ENCODE measurements around the gene JAG1.

Gene JAG1

DNA sequence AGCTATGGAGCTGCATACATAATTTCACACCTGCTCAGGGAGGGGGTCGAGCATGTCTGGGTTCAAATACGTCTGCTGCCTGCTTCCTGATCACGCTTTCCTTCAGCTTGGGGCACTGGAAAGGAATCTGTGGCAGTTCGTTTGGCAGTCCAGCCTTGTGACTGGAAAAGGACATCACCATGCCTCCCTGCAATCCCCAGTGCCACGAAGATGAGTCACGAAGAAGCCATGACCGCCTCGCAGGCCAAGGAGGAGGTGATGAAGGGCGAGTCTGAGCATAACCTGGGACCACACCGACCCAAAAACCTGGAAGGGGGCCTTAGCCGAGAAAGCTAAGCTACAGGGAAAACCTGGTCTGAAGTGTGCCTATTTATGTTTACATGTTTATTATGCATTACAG, 13.1 kb downstream of the JAG1 start:
- Histone ChIP-seq H3K4me3 (ENCODE audit: low read length) (no peak overlapping the region), H2AFZ (ENCODE audit: low read depth, low read length) (no peak overlapping the region), H3K9me3 (ENCODE audit: low read length) (no peaks in the 10 kb centered on the region), H3K27me3 (ENCODE audit: insufficient read depth, low read length) (no peaks in the 10 kb centered on the region), H3K36me3 (ENCODE audit: insufficient read depth, low read length) (peaks cover 96% of the 10 kb centered on the region), H3K4me1 (ENCODE audit: insufficient read depth, low read length) (peaks cover 36% of the 10 kb centered on the region)

DNA sequence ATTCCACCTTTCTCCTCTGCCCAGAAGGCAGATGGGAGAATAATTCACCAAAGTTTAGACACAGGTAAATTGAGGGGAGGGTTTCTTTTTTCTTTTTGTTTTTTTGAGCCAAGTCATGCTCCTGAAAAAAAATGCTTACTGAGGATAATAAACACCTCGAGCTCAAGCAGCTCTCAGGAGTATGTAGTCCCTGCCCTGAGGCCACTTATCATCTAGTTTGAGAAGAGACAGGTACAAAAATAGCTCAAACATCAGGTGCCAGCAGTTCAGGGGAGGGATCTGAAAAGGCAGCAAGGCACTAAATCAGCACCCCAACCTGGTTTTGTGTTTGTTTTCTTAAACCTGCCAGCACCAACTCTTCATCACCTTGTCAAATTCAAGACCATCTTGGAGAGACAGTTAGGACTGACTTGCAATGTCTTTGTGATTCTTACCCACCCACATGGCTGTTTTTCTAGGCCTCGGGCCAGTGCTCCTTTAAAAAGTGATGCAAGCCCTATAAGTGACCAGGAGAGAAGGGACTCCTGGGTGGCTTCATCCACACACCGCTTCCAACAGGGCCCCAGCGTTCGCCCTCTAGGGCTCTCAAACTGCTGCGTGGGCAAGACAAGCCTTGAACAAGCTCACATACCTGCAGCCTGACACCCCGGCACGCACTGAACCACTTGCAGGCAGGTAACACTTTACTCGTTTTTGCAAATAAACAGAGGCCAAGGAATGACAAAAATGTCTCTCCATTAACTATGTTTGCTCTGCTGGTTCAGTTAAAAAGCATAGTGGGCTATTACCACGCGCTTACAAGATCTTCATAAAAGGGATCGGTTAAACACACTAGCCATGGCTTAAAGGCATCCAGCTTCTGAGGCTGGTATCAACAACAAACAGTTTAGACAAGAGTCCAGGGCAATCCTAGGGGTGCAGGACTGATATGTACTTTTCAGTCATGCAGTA, 13.9 kb downstream of the JAG1 start:
- Histone ChIP-seq H3K4me1 (ENCODE audit: insufficient read depth, low read length) (peaks cover 36% of the 10 kb centered on the region), H3K36me3 (ENCODE audit: insufficient read depth, low read length) (peaks cover 96% of the 10 kb centered on the region), H3K27me3 (ENCODE audit: insufficient read depth, low read length) (no peaks in the 10 kb centered on the region), H2AFZ (ENCODE audit: low read depth, low read length) (no peak overlapping the region), H3K9me3 (ENCODE audit: low read length) (no peaks in the 10 kb centered on the region), H3K4me3 (ENCODE audit: low read length) (no peak overlapping the region)

DNA sequence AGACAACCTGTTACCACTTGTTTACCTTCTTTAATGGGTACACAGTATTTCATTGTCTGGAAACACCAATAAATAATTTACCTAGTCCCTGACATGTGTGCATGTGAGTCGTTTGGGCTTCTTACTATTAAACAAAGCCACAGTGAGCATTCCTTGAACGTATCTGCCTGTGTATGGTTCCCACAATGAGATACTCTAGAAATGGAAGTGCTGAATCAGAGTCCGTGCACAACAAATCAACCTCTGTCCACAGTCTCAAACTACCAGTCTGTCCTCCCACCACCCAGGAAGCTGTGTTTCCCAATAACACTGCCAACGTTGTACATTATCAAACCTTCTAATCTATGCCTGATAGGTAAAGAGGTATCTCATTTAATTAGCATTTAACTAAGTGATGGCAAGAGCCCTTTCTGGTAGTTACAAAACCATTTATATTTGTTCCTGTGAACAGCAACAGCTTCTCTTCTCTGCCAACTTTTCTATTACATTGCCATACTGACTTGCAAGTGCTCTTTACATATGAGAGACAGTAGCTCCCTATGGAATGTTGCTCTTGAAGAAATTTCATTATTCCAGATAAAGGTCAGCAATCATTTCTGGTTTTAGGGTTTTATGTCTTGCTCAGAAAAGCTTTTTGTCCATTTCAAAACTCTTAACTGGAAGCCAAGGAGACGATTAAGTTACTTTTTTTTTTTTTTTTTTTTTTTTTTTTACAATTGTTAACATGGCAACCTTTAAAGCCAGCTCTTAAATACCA, 14.7 kb downstream of the JAG1 start:
- Histone ChIP-seq H3K4me3 (ENCODE audit: low read length) (no peak overlapping the region), H3K4me1 (ENCODE audit: insufficient read depth, low read length) (peaks cover 37% of the 10 kb centered on the region), H3K27me3 (ENCODE audit: insufficient read depth, low read length) (no peaks in the 10 kb centered on the region), H2AFZ (ENCODE audit: low read depth, low read length) (no peak overlapping the region), H3K9me3 (ENCODE audit: low read length) (no peaks in the 10 kb centered on the region), H3K36me3 (ENCODE audit: insufficient read depth, low read length) (peaks cover 100% of the 10 kb centered on the region)

DNA sequence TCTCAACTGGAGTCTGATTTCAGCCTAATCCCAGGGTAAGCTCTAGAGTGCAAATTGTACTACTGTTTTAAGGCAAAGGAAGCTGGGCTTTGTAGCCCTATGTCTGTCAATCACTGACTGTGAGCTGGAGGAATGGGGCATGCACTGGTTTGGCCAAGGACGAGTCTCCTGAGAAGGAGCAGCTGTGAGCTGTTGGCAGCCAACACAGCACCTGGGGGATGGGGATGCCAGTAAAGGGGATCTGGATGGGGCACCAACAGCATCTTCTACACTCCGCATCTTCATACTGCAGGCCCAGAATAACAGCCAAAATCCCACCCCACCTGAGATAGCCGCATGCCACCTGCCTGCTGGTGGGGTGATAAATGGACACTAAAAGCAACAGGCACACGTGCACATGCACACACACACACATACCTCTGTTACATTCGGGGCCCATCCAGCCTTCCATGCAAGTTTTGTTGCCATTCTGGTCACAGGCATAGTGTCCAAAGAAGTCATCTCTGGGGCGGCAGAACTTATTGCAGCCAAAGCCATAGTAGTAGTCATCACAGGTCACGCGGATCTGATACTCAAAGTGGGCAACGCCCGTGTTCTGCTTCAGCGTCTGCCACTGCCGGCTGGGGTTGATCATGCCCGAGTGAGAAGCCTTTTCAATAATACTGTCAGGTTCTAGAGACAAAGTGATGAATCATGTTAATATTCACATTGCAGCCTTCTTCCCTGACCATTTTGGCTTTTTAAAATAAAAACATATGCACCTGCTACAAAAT, 15.6 kb downstream of the JAG1 start:
- no peak overlapping the region for H3K4me3 ChIP-seq (ENCODE audit: low read length)
- H2AFZ ChIP-seq (ENCODE audit: low read depth, low read length) = no peak overlapping the region
- peaks cover 98% of the 10 kb centered on the region for H3K36me3 ChIP-seq (ENCODE audit: insufficient read depth, low read length)
- H3K9me3 ChIP-seq (ENCODE audit: low read length) = no peaks in the 10 kb centered on the region
- H3K4me1 ChIP-seq (ENCODE audit: insufficient read depth, low read length) = peaks cover 46% of the 10 kb centered on the region
- no peaks in the 10 kb centered on the region for H3K27me3 ChIP-seq (ENCODE audit: insufficient read depth, low read length)

DNA sequence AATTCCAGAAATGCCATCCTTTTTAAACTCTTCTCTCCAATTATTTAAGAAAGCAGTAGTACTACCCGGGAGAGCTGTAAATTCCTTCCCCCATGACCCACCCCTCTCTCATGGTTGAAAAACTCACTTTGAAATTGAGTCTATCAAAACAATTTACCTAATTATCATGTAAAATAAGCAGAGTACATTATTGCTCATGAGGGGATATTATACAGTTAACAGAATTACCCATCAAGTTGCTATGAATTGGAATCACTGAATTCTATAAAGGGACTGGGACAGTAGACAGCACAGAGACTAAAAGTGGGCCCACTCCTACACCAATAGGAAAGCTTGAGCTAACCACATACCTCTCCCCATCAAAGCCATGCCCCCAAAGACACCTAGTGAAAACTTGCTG, 16.3 kb downstream of the JAG1 start:
- H3K4me3 ChIP-seq (ENCODE audit: low read length) = no peak overlapping the region
- H3K4me1 ChIP-seq (ENCODE audit: insufficient read depth, low read length) = peaks cover 53% of the 10 kb centered on the region
- no peaks in the 10 kb centered on the region for H3K27me3 ChIP-seq (ENCODE audit: insufficient read depth, low read length)
- H3K36me3 ChIP-seq (ENCODE audit: insufficient read depth, low read length) = peaks cover 93% of the 10 kb centered on the region
- no peaks in the 10 kb centered on the region for H3K9me3 ChIP-seq (ENCODE audit: low read length)
- no peak overlapping the region for H2AFZ ChIP-seq (ENCODE audit: low read depth, low read length)

DNA sequence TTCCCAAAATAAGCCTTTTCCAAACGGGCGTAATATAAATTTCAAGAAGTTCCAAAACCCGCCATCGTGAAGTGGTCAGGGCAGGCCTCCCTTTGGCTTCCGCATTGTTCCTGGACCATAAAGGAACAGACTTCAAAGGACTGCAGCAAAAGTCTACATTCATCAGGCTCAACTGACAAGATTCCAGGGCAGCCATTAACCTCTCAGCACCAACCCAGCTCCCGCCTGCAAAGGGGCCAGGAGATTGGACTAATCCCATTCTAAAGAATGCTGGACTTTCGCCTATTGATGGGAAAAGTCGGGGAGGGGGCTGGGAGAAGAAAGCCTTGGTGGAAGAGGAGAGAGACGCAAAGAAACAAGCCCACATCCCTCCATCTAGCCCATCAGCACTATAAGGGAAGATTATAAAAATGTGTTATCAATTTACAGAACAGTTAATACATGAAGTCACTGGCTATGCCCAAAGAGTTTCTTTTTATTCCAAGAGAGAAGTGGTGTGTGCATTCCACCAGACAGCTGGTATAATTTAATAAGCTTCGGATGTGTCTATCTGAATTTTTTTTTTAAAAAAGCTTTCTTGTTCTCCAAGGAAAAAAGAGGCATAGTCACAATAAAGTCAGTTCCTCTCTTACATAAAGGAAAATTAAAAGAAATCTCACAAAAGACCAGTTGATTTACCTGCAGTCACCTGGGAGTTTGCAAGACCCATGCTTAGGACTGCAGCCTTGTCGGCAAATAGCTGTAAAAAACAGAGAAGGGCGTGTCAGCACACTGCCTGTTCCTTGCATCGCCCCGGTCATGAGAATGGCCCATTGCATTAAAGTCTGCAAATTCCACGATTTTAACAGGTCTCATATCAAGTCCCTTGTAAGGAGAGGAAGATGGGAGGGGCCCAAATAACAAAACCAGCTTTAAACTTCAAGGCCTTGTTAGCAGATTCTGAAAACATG, 17.8 kb downstream of the JAG1 start:
- Histone ChIP-seq H3K27me3 (ENCODE audit: insufficient read depth, low read length) (no peaks in the 10 kb centered on the region), H3K4me3 (ENCODE audit: low read length) (no peak overlapping the region), H3K36me3 (ENCODE audit: insufficient read depth, low read length) (peaks cover 92% of the 10 kb centered on the region), H2AFZ (ENCODE audit: low read depth, low read length) (no peak overlapping the region), H3K4me1 (ENCODE audit: insufficient read depth, low read length) (peaks cover 67% of the 10 kb centered on the region), H3K9me3 (ENCODE audit: low read length) (no peaks in the 10 kb centered on the region)

DNA sequence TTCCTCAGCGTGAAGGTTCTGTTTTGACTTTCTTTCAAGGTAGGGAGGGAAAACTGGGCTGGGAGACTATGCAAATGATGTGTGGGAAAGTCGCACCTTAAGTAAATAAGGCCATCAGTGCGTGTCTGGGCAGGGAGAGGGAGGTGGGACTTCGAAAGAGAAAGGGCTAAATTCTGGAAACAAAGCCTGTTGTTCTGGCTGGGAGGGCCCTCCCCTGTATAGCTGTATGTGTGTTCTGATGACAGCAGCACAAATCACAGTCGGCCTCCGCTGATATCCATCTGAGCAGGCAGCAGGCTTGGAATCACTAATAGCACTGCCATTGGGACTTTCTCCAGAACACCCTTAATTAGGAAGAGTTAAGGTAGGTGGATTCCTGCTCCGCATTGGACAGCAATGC, 19.2 kb downstream of the JAG1 start:
- no peak overlapping the region for H3K4me3 ChIP-seq (ENCODE audit: low read length)
- H2AFZ ChIP-seq (ENCODE audit: low read depth, low read length) = no peak overlapping the region
- H3K27me3 ChIP-seq (ENCODE audit: insufficient read depth, low read length) = no peaks in the 10 kb centered on the region
- H3K4me1 ChIP-seq (ENCODE audit: insufficient read depth, low read length) = peaks cover 81% of the 10 kb centered on the region
- H3K9me3 ChIP-seq (ENCODE audit: low read length) = no peaks in the 10 kb centered on the region
- peaks cover 83% of the 10 kb centered on the region for H3K36me3 ChIP-seq (ENCODE audit: insufficient read depth, low read length)

DNA sequence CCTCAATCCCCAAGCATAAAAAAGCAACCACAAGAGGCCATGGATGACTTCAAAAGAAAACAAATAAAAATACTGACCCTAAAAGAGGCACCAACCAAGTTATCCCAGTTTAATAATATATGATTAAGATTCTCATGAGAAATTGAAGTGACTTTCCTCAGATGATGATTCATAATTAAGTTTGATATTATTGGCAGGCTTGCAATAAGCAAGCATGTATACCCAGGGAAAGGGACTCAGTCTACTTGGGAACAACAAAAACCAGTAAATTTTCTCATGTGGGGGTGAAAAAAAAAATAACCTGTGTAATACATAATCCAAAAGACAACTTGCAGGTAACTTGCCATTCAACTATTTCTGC, 19.6 kb downstream of the JAG1 start:
- H3K36me3 ChIP-seq (ENCODE audit: insufficient read depth, low read length) = peaks cover 81% of the 10 kb centered on the region
- H3K9me3 ChIP-seq (ENCODE audit: low read length) = no peaks in the 10 kb centered on the region
- H3K4me3 ChIP-seq (ENCODE audit: low read length) = no peak overlapping the region
- H3K4me1 ChIP-seq (ENCODE audit: insufficient read depth, low read length) = peaks cover 85% of the 10 kb centered on the region
- H2AFZ ChIP-seq (ENCODE audit: low read depth, low read length) = no peak overlapping the region
- H3K27me3 ChIP-seq (ENCODE audit: insufficient read depth, low read length) = no peaks in the 10 kb centered on the region

DNA sequence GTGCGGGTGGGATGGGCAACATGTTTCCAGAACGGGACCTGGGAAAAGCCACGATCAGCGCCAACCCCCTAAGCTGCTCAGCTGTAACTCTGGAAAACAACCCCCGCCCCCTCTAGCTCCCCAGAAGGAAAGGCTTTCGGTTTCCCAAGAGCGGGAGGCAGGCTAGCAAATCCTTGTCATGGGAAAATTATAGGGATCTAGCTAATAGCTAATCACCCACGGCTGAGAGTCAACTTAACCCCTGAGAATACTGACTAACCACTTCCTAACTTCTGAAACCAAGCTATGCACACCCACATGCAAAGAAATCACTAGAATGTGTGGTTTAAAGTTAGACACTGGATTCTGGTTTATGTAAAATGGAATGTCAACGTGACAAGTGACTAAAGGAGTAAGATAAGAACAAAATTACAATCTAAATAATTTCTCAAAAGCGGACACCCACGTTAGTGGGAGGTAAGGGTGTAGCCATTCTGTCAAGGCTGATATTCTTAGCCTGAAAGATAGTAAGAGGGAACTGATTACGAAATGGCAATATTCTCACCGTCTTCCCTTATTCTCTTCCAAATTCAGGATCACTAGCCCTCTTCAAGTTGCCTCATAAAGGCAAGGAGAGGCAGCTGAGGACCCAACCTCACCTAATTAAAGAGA, 20.1 kb downstream of the JAG1 start:
- Histone ChIP-seq H3K27me3 (ENCODE audit: insufficient read depth, low read length) (no peaks in the 10 kb centered on the region), H3K36me3 (ENCODE audit: insufficient read depth, low read length) (peaks cover 81% of the 10 kb centered on the region), H3K4me3 (ENCODE audit: low read length) (no peak overlapping the region), H2AFZ (ENCODE audit: low read depth, low read length) (no peak overlapping the region), H3K4me1 (ENCODE audit: insufficient read depth, low read length) (peaks cover 90% of the 10 kb centered on the region), H3K9me3 (ENCODE audit: low read length) (no peaks in the 10 kb centered on the region)

DNA sequence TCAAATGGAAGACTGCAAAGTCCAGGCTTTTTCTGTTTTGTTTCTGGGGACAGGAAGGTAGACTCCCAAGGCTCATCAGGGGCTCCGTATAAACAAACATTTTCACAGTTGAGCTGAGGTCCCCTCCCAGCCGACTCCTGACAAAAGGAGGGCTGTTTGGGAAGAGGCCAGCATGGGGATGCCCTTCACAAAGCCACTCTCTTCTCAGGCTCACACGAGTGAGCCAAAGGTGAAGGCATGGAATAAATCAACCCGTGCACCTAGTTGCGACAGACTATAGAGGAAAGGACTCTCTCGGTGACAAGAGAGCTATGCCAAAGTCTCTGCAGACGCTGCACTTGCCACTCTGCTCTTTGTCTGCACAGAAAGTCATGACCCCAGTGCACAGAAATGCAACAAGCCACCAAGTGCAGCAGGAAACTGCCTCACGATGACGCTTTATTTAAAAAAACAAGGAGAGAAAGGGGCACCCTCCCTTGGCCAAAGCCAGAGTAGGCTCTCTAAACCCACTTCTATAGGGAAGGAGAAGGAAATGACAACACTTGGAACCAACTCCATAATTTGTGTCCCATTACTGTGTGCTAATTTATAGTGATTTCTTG, 21.0 kb downstream of the JAG1 start:
- H2AFZ ChIP-seq (ENCODE audit: low read depth, low read length) = no peak overlapping the region
- H3K27me3 ChIP-seq (ENCODE audit: insufficient read depth, low read length) = no peaks in the 10 kb centered on the region
- H3K4me3 ChIP-seq (ENCODE audit: low read length) = no peak overlapping the region
- no peaks in the 10 kb centered on the region for H3K9me3 ChIP-seq (ENCODE audit: low read length)
- H3K36me3 ChIP-seq (ENCODE audit: insufficient read depth, low read length) = peaks cover 81% of the 10 kb centered on the region
- H3K4me1 ChIP-seq (ENCODE audit: insufficient read depth, low read length) = peaks cover 99% of the 10 kb centered on the region

DNA sequence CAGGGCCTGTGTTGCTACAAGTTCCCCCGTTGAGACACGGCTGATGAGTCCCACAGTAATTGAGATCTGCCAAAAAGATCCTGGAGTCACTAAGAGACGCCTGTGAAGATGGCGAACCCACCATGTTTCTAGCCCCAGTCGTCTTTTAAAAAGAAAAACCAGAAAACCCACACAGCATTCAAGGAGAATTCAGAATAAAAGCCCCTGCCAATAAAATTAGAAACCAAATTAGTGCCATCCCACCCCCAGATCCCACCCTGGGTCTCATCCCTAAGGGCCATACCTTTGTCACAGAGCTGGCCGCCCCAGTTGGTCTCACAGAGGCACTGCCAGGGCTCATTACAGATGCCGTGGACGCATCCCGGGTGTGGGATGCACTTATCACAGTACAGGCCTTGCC, 21.6 kb downstream of the JAG1 start:
- Histone ChIP-seq H3K4me3 (ENCODE audit: low read length) (no peak overlapping the region), H3K27me3 (ENCODE audit: insufficient read depth, low read length) (no peaks in the 10 kb centered on the region), H3K9me3 (ENCODE audit: low read length) (no peaks in the 10 kb centered on the region), H3K36me3 (ENCODE audit: insufficient read depth, low read length) (peaks cover 81% of the 10 kb centered on the region), H3K4me1 (ENCODE audit: insufficient read depth, low read length) (peaks cover 95% of the 10 kb centered on the region), H2AFZ (ENCODE audit: low read depth, low read length) (no peak overlapping the region)

All from neuron (in vitro differentiated cells).